ENCODE data around the gene ZNF446.
"Not testable (repeated sequence)": the region's sequence is repeated elsewhere in the genome, so short reads cannot be mapped to it uniquely, and the experiment has no call there.

ZNF446 gene

GRCh38 chr19:58466089-58466759 lies 9.9 kb upstream of the ZNF446 start:
- DNase-seq (ENCODE audit: low read depth), result no peak
- no peak for TF ChIP-seq CTCF (IDR thresholded peaks at IDR 0.05; ENCODE audit: low read depth, low read length, missing control alignments)
- H3K4me3 ChIP-seq (ENCODE audit: low read depth, low read length), result peak overlapping the region; percentile 85
- in situ Hi-C loops (cut with HindIII; ENCODE audit: low sequenced_read_pairs), result no loop called here

GRCh38 chr19:58466760-58467589 lies 9.2 kb upstream of the ZNF446 start, which contains the start of gene ZNF324:
ZNF324 (plus strand) TSS chr19:58467080; CDS start chr19:58469186, 2,106 bp downstream.
- in situ Hi-C loops (cut with HindIII; ENCODE audit: low sequenced_read_pairs), result no loop called here
- peak within 1 kb of the TSS; percentile 85 for H3K4me3 ChIP-seq (ENCODE audit: low read depth, low read length)
- peak; percentile 89 for DNase-seq (ENCODE audit: low read depth)
- TF ChIP-seq CTCF (IDR thresholded peaks at IDR 0.05; ENCODE audit: low read depth, low read length, missing control alignments), result no peak

- no peak for DNase-seq (ENCODE audit: low read depth)
- TF ChIP-seq CTCF (IDR thresholded peaks at IDR 0.05; ENCODE audit: low read depth, low read length, missing control alignments), result no peak
- in situ Hi-C loops (cut with HindIII; ENCODE audit: low sequenced_read_pairs), result no loop called here
- H3K4me3 ChIP-seq (ENCODE audit: low read depth, low read length), result peak overlapping the region; percentile 5
Observed at GRCh38 chr19:58468216-58468839, 7.8 kb upstream of the ZNF446 start.

- TF ChIP-seq CTCF (IDR thresholded peaks at IDR 0.05; ENCODE audit: low read depth, low read length, missing control alignments), result no peak
- in situ Hi-C loops (cut with HindIII; ENCODE audit: low sequenced_read_pairs), result no loop called here
- H3K4me3 ChIP-seq (ENCODE audit: low read depth, low read length), result no peak overlapping the region
- DNase-seq (ENCODE audit: low read depth), result no peak
Observed at GRCh38 chr19:58469241-58470013, 6.7 kb upstream of the ZNF446 start.

- DNase-seq (ENCODE audit: low read depth); H3K4me3 ChIP-seq (ENCODE audit: low read depth, low read length); in situ Hi-C loops (cut with HindIII; ENCODE audit: low sequenced_read_pairs): not testable (repeated sequence)
Observed at GRCh38 chr19:58470837-58471543, 5.2 kb upstream of the ZNF446 start.

GRCh38 chr19:58471736-58472135 lies 4.4 kb upstream of the ZNF446 start:
- no peak for TF ChIP-seq CTCF (IDR thresholded peaks at IDR 0.05; ENCODE audit: low read depth, low read length, missing control alignments)
- in situ Hi-C loops (cut with HindIII; ENCODE audit: low sequenced_read_pairs), result no loop called here
- H3K4me3 ChIP-seq (ENCODE audit: low read depth, low read length), result no peak overlapping the region
- no peak for DNase-seq (ENCODE audit: low read depth)

Measured in astrocyte of the cerebellum (primary cell).